Endothelial cell (in vitro differentiated cells): ENCODE results near the gene ARL14EP. TPM values are rescaled to one million over a fixed set of nuclear protein-coding genes. Genes with fewer than 3 reads are reported as not detected.
A peak's percentile ranks its signal among the peaks of the same experiment; 100 is the strongest.

Source experiments
- DNase-seq: peaks from one replicate; pipeline ENCODE4 v3.0.0; 2021; ENCODE audit warnings: low spot score
- H3K27ac Mint-ChIP-seq: one replicate; pipeline ENCODE4 v1.8.0; 2021; ENCODE audit warnings: mixed read lengths, inconsistent platforms; ENCODE audit not compliant: unreplicated experiment
- H3K27me3 Mint-ChIP-seq: one replicate; pipeline ENCODE4 v1.8.0; 2021; ENCODE audit warnings: mild to moderate bottlenecking, moderate library complexity, mixed read lengths, inconsistent platforms; ENCODE audit not compliant: unreplicated experiment
- H3K36me3 Mint-ChIP-seq: one replicate; pipeline ENCODE4 v1.8.0; 2021; ENCODE audit warnings: mild to moderate bottlenecking, low read depth, mixed read lengths, inconsistent platforms; ENCODE audit not compliant: unreplicated experiment
- H3K4me1 Mint-ChIP-seq: one replicate; pipeline ENCODE4 v1.8.0; 2021; ENCODE audit warnings: mild to moderate bottlenecking, mixed read lengths, inconsistent platforms; ENCODE audit not compliant: unreplicated experiment
- H3K4me3 Mint-ChIP-seq: one replicate; pipeline ENCODE4 v1.8.0; 2021; ENCODE audit warnings: mild to moderate bottlenecking, mixed read lengths, inconsistent platforms; ENCODE audit not compliant: unreplicated experiment
- H3K9me3 Mint-ChIP-seq: one replicate; pipeline ENCODE4 v1.8.0; 2021; ENCODE audit warnings: mixed read lengths, inconsistent platforms; ENCODE audit not compliant: unreplicated experiment
- CTCF ChIP-seq: fragments of 200-600 bp; sonication (generic); IDR thresholded peaks from one replicate; pipeline ENCODE4 v1.5.0; 2021; ENCODE audit warnings: antibody characterized with exemption; ENCODE audit not compliant: unreplicated experiment
- total RNA-seq: library from RNA; stranded (reverse); fragmentation: NEBNext Ultra II Directional; extraction: Animal tissue kit (Norgen Biotek cat#: 25700); gene quantifications from one replicate; pipeline ENCODE4 v1.2.1, GENCODE V29; 2021; ENCODE audit not compliant: unreplicated experiment

Gene ARL14EP
- total RNA-seq, 1 donor from 2014 or later, result 19.2 TPM

GRCh38 chr11:30333405-30333804, 10.5 kb downstream of the ARL14EP start:
- Mint-ChIP-seq H3K27me3 (no peaks in the 10 kb centered on the region), H3K36me3 (peaks cover 16% of the 10 kb centered on the region), H3K4me1 (no peaks in the 10 kb centered on the region), H3K27ac (no peak overlapping the region), H3K4me3 (no peak overlapping the region), H3K9me3 (no peaks in the 10 kb centered on the region)
- peak; percentile 43 for TF ChIP-seq CTCF
- no peak for DNase-seq

DNA sequence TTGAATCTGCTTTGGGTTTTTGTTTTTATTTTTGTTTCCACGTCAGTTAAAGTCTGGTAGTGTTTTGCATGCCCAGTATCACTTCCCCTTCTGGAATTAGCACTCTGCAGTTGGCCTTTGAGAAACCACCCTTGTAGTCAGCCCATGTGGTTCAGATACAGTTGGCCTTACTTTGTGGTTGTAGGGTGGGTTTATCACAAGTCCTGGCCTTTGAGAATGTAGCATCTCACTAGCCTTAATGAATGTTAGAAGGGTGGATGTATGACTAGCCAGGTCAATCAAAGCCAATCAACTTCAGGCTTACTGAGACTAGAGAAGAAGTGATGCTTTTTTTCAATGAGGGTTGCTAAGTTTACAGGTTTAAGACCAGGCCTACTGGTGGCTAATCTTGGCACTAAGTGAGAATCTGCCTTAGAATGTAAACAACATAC, 19.8 kb downstream of the ARL14EP start:
- no peak for TF ChIP-seq CTCF
- Mint-ChIP-seq H3K27me3 (no peaks in the 10 kb centered on the region), H3K4me1 (no peaks in the 10 kb centered on the region)

GRCh38 chr11:30344085-30344484, 21.2 kb downstream of the ARL14EP start:
- TF ChIP-seq CTCF, result no peak
- no peaks in the 10 kb centered on the region for H3K9me3 Mint-ChIP-seq
- no peak for DNase-seq
- H3K27ac Mint-ChIP-seq, result no peak overlapping the region
- H3K4me1 Mint-ChIP-seq, result no peaks in the 10 kb centered on the region
- H3K36me3 Mint-ChIP-seq, result no peaks in the 10 kb centered on the region
- no peak overlapping the region for H3K4me3 Mint-ChIP-seq
- no peaks in the 10 kb centered on the region for H3K27me3 Mint-ChIP-seq

More for the DNA sequence above, 19.8 kb downstream of the ARL14EP start:
- Mint-ChIP-seq H3K9me3 (no peaks in the 10 kb centered on the region), H3K4me3 (no peak overlapping the region), H3K36me3 (no peaks in the 10 kb centered on the region), H3K27ac (no peak overlapping the region)
- DNase-seq, result no peak

DNA sequence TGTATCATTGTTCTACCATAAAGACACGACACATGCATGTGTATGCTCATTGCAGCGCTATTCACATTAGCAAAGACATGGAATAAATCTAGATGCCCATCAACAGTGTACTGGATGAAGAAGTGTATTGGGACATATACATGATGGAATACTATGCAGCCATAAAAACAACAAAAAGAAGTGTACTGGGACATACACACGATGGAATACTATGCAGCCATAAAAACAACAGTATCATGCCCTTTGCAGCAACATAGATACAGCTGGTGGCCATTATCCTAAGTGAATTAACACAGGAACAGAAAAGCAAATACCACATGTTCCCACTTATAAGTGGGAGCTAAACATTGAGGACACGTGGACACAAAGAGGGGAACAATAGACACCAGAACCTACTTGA, 22.7 kb downstream of the ARL14EP start:
- H3K27me3 Mint-ChIP-seq, result no peaks in the 10 kb centered on the region
- H3K9me3 Mint-ChIP-seq, result no peaks in the 10 kb centered on the region
- H3K4me3 Mint-ChIP-seq, result no peak overlapping the region
- H3K36me3 Mint-ChIP-seq, result no peaks in the 10 kb centered on the region
- TF ChIP-seq CTCF, result no peak
- peaks cover 3% of the 10 kb centered on the region for H3K4me1 Mint-ChIP-seq
- no peak for DNase-seq
- no peak overlapping the region for H3K27ac Mint-ChIP-seq

DNA sequence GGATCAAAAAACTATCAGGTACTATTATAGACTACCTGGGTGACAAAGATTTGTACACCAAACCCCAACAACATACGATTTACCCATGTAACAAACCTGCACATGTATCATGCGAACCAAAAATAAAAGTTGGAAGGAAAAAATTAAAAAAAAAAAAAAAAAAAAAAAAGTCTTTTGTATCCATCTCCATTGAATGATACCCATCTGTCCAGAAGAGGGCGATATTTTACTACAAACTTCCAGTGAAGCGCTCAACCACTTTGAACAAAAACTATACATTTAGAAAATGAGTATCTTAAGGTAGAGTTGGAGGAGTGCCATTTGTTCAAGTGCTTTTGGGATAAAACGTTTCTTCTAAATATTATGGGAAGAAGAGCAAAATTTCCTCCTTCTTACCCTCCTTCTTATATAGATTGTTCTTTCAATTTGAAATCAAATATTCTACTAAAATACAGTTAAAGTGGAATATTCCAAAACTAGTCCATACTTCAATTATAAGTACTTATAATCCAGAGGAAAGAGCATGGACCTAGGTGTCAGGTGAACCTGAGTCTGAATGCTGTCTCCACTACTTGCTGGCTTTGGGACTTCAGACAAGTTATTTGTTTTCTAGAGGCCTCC, 23.3 kb downstream of the ARL14EP start:
- H3K4me1 Mint-ChIP-seq, result peaks cover 3% of the 10 kb centered on the region
- no peaks in the 10 kb centered on the region for H3K9me3 Mint-ChIP-seq
- H3K4me3 Mint-ChIP-seq, result no peak overlapping the region
- H3K36me3 Mint-ChIP-seq, result no peaks in the 10 kb centered on the region
- no peak overlapping the region for H3K27ac Mint-ChIP-seq
- DNase-seq, result peak; percentile 22
- peak; percentile 85 for TF ChIP-seq CTCF
- no peaks in the 10 kb centered on the region for H3K27me3 Mint-ChIP-seq
